Left kidney (tissue), 8 donors: ENCODE results near the gene FNDC1. TPM values are rescaled to one million over a fixed set of nuclear protein-coding genes. Genes with fewer than 3 reads are reported as not detected.
"Not testable (repeated sequence)": the region's sequence is repeated elsewhere in the genome, so short reads cannot be mapped to it uniquely, and the experiment has no call there.

Experiments used
- DNase-seq: peaks from one replicate; pipeline ENCODE4 v3.0.0-alpha.2; 2013
- long read RNA-seq, 8 donors: transcript quantifications; one replicate each; lab custom pipeline, GENCODE V29; 2026
- polyA plus RNA-seq: library from polyadenylated mRNA; unstranded; fragments of 120-200 nt; gene quantifications from one replicate; pipeline ENCODE4 v1.2.1, GENCODE V29; 2013; ENCODE audit not compliant: insufficient read length

The FNDC1 gene
- polyA plus RNA-seq: 6.3 TPM
- long read RNA-seq, donor 1, partial matches to known transcripts: 7 of 7 reads
- long read RNA-seq, donor 1, other reads (novel, unspliced or antisense): 0 of 7 reads
- long read RNA-seq, donor 2: 0 reads
- long read RNA-seq, donor 3: 0 reads
- long read RNA-seq, donor 4: 0 reads
- long read RNA-seq, donor 5, partial matches to known transcripts: 7 of 7 reads
- long read RNA-seq, donor 5, other reads (novel, unspliced or antisense): 0 of 7 reads
- long read RNA-seq, donor 6: 0 reads
- long read RNA-seq, donor 7: 0 reads
- long read RNA-seq, donor 8: 0 reads

DNA sequence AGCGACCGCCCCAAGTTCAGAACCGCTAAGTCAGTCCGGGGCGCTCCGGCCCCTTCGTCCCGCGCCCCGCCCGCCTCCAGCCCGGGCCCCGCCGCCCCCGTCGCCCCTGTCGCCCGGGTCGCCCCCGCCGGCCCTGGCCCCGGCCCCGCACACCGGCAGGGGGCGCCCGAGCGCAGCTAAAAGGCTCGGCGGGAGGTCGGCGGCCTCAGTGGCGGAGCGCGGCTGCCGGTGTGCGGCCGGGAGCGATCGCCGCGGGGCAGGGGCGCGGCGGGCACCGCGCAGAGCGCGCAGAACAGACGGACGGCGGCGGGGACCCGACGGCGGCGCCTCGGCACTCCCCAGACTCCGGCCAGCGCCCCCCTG is at the start of gene FNDC1:
FNDC1 (plus strand) TSS at position 208 of the 363 bp plus-strand sequence. CDS start 197 bp downstream, outside the sequence.
- no peak for DNase-seq

- no peak for DNase-seq
Measured at GRCh38 chr6:159119791-159120190, 49.4 kb upstream of the FNDC1 start.

DNA sequence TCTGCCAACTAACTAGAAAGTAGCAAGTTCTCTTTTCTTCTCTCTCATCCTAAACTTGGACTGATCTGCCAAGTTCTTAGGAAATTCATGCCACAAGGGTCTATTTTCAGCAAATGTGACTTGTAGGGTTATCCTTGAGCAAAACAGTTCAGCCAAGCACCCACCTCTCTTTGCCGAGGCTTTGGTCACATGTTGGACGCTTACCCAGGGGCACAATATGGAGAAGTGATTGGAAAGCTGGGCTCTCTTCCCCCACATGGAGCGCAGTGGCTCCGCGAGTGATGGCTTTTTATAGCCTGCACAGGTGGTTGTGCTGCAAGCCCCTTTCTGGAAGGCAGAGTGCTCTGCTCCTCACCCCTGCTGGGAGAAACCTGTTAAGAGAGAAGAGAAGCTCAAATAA is 47.7 kb upstream of the FNDC1 start:
- DNase-seq: no peak

DNA sequence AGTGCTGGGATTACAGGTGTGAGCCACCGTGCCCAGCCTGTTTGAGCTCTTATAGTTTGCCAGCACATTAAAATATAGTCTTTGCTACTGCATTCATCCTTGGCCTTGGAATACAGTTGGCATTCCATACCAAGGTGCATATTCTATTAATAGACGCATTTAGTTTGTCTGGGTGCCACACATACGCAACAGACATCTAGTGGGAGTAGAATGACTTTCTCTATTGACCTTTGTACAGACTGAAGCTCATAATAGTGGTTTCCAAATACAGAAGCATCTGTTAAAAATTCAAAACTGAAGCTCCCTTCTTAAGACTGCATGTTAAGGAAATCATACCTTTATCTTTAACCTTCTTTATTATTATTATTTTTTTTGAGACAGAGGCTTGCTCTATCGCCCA is 46.7 kb upstream of the FNDC1 start:
- no peak for DNase-seq

GRCh38 chr6:159123831-159124230 is 45.4 kb upstream of the FNDC1 start:
- not testable (repeated sequence) for DNase-seq

GRCh38 chr6:159125014-159125609 is 44.1 kb upstream of the FNDC1 start:
- no peak for DNase-seq

DNA sequence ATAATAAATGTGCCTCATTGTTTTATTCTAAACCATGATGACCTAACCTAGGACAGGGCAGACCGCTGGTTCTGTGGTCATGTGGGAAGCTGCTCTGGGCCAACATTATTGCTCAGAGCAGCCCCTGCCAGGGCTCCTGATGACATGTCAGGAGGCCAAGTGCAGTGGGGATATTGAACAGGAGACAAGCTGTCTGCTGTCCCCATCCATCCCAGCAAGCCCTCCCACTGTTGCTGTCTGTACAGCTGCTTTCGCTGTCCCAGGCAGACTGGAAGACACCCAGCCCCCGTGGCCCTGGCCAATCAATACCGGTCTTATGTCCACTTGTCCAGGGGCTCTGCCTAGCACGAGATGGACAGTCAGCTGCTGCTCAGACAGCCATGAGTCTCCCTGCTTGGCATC is 43.2 kb upstream of the FNDC1 start:
- DNase-seq: no peak

DNA sequence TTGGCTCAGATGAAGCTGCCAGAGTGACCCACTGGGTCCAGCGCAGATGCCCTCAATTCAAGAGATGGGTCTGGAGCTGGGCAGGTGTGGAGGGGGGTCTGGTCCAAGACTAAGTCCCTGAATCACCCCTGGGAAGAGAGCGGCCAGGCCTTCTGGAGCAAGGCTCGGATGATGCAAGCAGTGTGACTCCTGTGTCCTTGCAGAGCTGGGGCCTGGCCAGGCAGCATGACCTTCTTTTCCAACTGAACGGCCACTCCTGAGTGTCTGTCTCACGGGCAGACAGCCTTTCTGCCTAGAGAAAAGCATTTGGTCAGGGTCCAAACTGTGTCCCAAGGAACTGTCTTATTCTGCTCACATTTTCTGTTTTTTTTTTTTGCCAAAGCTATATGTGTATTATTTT is 42.6 kb upstream of the FNDC1 start:
- DNase-seq: no peak

DNA sequence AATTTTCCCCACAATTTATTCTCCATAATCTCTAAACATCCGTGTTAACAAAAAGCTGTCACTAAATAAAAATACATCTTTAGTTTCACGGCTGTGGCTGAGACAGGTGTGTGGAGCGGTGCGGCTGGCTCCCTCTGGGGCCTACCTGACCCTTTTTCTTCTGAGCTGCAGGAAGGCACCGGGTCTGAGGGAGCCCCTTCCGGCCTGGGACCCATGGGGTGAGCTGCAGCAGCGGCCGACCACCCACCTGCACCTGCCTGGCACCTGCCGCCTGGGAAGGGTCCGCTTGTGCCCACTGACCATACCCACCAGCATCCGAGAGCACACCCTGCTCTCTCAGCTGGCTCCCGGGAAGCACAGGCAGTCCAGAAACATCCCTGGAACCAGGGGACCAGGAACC is 41.5 kb upstream of the FNDC1 start:
- no peak for DNase-seq

- DNase-seq: no peak
Measured at GRCh38 chr6:159128978-159129377, 40.2 kb upstream of the FNDC1 start.

DNA sequence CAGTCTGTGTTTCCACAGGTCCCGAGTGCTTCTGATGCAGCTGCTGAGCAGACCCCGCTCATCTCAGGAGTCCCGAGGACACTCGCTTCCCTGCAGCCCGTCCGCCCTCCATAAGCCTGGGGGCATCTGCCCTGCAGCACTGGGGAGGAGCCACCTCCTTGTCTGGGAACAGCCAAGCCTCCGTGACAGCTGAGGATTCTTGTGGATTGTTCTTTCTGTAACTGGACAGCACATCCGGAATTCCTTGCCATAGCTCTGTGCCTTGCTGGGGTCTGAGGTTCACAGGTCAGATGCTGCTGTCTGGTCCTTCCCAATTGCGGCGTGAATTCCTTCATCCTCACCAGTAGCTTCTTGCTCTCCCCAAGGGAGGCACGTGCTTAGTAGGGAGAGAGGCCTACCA is 38.4 kb upstream of the FNDC1 start:
- DNase-seq: no peak

DNA sequence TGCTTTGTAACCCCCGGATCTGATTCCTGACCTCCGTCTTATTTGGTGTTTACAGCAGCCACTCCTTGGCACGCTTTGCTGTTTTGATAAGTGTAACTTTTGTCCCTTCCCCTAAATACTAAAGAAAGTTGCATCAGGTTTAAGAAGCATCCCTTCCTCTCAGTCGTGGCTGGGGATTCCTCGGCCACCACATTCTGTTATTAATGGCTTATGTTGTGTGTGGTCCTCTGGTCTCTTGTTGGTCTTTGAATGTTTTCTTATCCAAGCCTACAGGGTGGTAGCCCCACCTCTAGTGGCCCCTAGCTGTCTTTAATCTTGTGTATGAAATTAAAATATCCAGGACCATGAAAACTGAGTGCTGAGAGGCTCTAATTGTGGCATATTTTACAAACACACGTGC is 37.5 kb upstream of the FNDC1 start:
- DNase-seq: no peak

DNA sequence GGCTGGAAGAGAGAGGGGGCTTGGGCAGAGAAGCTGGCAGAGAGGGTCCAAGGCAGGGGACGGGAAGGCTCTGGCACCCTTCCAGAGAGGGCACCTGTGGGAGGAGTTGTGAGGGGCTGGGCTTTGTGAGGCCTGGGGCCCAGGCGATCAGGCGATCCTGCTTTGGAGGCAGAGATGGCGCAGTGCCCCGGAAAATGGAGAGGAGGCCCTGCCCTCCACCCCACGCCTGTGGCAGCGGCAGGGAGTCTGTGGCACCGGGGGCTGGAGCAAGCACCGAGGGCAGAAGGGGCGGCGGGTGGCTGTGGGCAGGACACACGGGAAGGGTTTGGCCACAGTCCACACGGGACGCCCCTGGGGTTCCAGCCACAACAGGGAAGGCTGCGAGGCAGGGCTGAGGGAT is 36.5 kb upstream of the FNDC1 start:
- DNase-seq: no peak

- DNase-seq: peak; percentile 67
Measured at GRCh38 chr6:159134701-159135364, 34.4 kb upstream of the FNDC1 start.

DNA sequence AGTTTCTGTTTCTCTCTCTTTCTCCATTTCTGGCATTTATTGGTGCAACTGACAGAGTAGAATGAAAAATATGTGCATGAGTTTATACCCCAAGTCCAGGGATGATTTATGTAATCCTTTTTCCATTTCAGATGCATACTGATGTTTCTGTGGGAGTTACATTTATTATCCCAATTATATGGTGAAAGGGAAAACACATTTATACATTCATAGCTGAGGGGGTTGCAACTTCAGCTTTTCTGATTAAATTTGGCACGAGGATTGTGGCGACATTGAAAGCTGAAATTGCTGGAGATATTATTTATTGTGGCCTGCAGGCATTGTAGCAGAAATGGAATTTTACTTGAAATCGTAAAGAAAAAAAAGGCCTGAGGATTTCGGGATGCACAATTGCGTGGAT is 31.5 kb upstream of the FNDC1 start:
- DNase-seq: no peak

- no peak for DNase-seq
Measured at GRCh38 chr6:159142531-159142930, 26.7 kb upstream of the FNDC1 start.

GRCh38 chr6:159148641-159149040 is 20.6 kb upstream of the FNDC1 start:
- no peak for DNase-seq

GRCh38 chr6:159149641-159150040 is 19.6 kb upstream of the FNDC1 start:
- DNase-seq: no peak

GRCh38 chr6:159151266-159151855 is 17.8 kb upstream of the FNDC1 start:
- DNase-seq: no peak

DNA sequence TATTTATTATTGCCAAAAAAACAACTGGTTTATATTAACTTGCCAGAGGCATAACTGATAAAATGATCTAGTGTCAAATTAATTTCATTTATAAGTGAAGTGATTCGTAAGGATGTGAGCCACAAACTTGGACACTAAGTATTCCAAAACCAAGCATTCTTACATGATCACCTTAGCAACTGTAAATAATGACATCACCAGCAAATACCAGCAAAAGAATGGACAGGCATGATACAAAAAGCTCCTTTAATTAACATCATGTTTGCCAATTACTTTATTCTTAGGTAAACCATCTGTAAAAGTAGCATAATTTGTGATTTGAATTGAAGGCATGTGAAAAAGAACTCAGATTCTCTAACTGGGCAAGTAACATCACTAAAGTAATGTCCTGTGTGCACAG is 17.2 kb upstream of the FNDC1 start:
- no peak for DNase-seq

GRCh38 chr6:159152782-159153181 is 16.4 kb upstream of the FNDC1 start:
- no peak for DNase-seq

GRCh38 chr6:159155679-159156078 is 13.5 kb upstream of the FNDC1 start:
- DNase-seq: no peak

DNA sequence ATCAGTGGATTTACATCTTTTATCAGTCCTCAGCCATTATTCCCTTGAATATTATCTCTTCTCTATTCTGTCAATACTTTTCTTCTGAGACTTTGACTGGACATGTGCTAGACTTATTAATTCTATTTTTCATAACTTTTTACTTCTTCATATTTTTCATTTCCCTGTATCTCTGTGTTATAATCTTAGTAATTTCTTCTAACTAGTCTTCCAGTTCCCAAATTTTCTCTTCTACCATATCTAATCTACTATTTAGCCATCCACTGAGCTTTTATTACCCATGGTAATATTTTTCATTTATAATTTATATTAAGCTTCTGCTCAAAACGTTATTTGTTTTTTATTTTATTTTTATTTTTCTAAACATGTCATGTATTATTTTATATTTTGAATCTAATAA is 13.1 kb upstream of the FNDC1 start:
- no peak for DNase-seq
